Fibroblast of the conjunctiva (primary cell): ENCODE data around the gene VPS37D.
"Not testable (repeated sequence)": the region's sequence is repeated elsewhere in the genome, so short reads cannot be mapped to it uniquely, and the experiment has no call there.

ENCODE experiments used
- DNase-seq: peaks from one replicate; pipeline ENCODE4 v3.0.0-alpha.2; 2010; ENCODE audit warnings: low read depth

Gene VPS37D

GRCh38 chr7:73706126-73707044 lies 38.8 kb downstream of the VPS37D start:
- DNase-seq, result no peak

GRCh38 chr7:73707045-73707631 lies 39.5 kb downstream of the VPS37D start:
- DNase-seq, result no peak

- DNase-seq, result no peak
Measured at GRCh38 chr7:73708961-73709549, 41.4 kb downstream of the VPS37D start.

- no peak for DNase-seq
Measured at GRCh38 chr7:73712773-73713172, 45.1 kb downstream of the VPS37D start.

GRCh38 chr7:73713319-73713718 lies 45.7 kb downstream of the VPS37D start:
- not testable (repeated sequence) for DNase-seq

GRCh38 chr7:73715648-73716317 lies 48.2 kb downstream of the VPS37D start:
- peak; percentile 91 for DNase-seq

- DNase-seq, result no peak
Measured at GRCh38 chr7:73716318-73716890, 48.8 kb downstream of the VPS37D start.

GRCh38 chr7:73717025-73717807 lies 49.6 kb downstream of the VPS37D start:
- DNase-seq, result no peak

- no peak for DNase-seq
Measured at GRCh38 chr7:73717991-73718405, 50.4 kb downstream of the VPS37D start.

- no peak for DNase-seq
Measured at GRCh38 chr7:73718438-73718881, 50.8 kb downstream of the VPS37D start.

- DNase-seq, result peak; percentile 31
Measured at GRCh38 chr7:73718905-73719805, 51.5 kb downstream of the VPS37D start, which contains the start of gene STX1A. STX1A (minus strand) TSS chr7:73719669; CDS start chr7:73719631, 38 bp downstream.

- DNase-seq, result no peak
Measured at GRCh38 chr7:73719806-73720169, 52.2 kb downstream of the VPS37D start.

- not testable (repeated sequence) for DNase-seq
Measured at GRCh38 chr7:73720443-73720842, 52.8 kb downstream of the VPS37D start.

- DNase-seq, result no peak
Measured at GRCh38 chr7:73721377-73721817, 53.8 kb downstream of the VPS37D start.
